SIG-M5 treated with dmso at 0.1 percent for 504 hours (cell line): ENCODE measurements around the gene PLA2G7.
"Not testable (repeated sequence)": the region's sequence is repeated elsewhere in the genome, so short reads cannot be mapped to it uniquely, and the experiment has no call there.

ENCODE experiments used
- DNase-seq: peaks from one replicate; lab custom pipeline; 2025; ENCODE audit not compliant: unreplicated experiment; lab: John Stamatoyannopoulos, UW

PLA2G7 gene

DNA sequence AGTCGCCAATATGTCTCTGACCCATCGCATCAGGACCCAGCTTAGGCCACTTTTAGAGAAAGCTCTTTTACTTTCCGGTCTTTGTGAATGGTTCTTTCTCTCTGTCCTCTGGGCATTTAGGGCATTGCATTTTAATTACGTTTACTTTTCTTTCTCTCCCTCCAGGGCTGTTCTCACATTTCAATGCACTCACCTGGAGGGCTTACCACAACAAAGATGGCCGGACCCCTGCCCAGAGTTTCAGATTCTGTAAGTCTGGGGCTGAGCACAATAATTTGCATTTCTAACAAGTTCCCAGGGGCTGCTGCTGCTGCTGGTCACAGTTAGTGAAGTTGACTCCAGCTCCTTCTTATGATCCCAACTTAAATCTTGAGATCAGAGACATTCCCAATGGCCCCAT, 14.6 kb upstream of the PLA2G7 start:
- no peak for DNase-seq

- no peak for DNase-seq
Observed at GRCh38 chr6:46748940-46749503, 13.8 kb upstream of the PLA2G7 start.

- DNase-seq = no peak
Observed at GRCh38 chr6:46746696-46747095, 11.5 kb upstream of the PLA2G7 start, which contains the start of gene ANKRD66. Gene ANKRD66 (plus strand): TSS chr6:46746933. CDS start chr6:46751949, 5,016 bp downstream.

DNA sequence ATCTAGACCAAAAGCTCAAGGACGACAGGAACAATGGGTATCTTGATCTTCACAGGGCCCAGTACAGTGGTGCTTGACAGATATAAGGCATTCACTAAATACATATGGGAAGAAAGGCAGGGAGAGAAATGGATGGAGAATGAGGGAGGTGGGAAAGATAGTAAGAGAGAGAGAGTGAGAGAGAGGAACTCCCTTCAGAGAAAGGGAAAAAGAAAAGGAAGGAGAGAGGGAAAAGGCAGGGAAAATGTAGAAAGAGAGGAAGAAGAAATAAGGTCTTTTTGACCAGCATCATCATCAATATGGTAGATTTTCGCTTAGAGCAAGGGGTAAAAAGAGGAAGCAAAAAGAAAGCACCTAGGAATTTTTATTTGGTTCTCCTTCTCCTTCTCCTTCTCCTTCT, 10.8 kb upstream of the PLA2G7 start:
- DNase-seq = no peak

DNA sequence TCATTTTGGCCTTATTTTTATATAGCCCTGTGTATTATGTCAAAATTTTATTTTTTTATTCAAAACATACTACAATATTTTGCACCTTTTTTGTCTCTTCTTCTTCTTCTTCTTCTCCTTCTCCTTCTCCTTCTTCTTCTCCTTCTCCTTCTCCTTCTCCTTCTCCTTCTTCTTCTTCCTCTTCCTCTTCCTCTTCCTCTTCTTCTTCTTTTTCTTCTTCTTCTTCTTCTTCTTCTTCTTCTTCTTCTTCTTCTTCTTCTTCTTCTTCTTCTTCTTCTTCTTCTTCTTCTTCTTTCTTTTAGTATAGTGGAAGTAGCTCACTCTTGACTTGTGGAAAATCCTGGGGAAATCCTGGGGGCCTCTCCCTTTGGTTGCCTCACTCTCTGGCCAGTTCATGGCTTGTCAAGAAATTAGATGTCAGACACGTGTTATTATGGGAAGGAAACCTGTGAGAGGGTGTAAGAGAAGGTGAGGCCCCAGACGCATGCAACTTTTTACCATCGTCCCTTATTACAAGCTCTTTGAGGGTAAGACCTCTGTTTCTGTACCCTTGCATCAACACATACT, 9.1 kb upstream of the PLA2G7 start:
- DNase-seq = not testable (repeated sequence)

DNA sequence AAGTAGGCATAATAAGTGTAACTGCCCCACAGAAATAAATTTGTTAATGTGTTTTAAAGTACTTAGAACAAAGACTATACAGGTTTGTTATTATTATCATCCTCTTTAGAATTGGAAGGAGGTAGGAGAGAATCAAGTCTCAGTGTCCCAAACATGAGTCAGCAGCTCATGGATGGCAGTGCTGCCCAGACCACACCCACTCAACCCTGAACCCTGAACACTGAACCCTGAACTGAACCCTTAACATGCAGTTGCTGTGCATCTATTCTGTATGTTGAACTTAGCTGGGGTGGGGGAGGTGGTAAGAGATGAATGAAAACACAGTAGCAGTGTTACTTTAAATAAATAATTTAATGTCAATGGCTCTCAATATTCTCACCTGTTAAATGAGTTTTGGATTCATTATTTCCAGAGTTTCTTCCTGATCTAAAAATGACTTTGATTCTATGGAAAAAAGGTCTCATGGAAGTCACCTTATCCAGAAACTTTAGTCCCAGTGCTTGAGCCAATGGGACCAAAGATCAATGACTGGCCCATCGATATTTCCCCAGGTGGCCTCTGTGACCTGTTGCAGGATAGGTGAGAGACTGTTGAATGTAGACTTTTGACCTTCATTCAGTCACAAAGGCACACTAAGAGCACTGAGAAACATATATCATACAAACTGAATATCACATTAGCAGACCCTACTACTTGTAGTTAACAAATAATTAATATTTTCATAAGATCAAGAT, 8.4 kb upstream of the PLA2G7 start:
- no peak for DNase-seq

- DNase-seq = no peak
Observed at GRCh38 chr6:46741910-46742309, 6.7 kb upstream of the PLA2G7 start.

- DNase-seq = no peak
Observed at GRCh38 chr6:46741482-46741881, 6.3 kb upstream of the PLA2G7 start.

DNA sequence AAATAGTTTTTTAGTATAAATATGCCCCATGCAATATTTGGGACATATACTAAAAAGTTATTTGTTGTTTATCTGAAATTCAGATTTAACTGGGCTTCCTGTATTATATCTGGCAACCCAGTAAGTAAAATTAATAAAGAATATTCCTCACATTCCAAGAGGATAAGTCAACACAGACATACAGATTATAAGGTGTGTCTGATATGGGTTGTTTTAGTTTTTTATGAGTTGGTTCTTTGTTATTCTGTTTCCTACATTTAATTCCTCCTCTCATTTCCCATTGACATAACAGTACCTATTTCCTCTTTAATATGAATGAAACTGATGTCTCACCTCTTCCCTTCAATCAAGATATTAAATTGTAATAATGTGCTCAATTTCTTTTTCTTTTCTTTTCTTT, 1.7 kb upstream of the PLA2G7 start:
- DNase-seq = no peak

DNA sequence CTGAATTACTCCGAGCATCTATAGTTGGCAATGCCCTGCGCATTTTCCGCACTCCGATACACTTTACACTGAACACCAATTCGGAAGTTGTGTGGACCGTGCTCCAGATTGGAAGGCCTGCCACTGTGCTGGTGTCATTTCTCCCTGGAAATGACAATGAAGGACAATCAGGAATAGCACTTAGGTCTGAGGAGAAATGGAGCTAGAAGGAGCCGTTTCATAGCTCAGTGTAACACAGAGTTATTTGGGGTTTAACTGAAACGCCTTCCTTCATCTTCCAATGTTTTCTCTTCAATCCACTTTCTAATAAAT, 501 bp upstream of the PLA2G7 start:
- DNase-seq = no peak

- DNase-seq = no peak
Observed at GRCh38 chr6:46733341-46733801, 1.8 kb downstream of the PLA2G7 start.

- DNase-seq = no peak
Observed at GRCh38 chr6:46730921-46731461, 4.2 kb downstream of the PLA2G7 start.

DNA sequence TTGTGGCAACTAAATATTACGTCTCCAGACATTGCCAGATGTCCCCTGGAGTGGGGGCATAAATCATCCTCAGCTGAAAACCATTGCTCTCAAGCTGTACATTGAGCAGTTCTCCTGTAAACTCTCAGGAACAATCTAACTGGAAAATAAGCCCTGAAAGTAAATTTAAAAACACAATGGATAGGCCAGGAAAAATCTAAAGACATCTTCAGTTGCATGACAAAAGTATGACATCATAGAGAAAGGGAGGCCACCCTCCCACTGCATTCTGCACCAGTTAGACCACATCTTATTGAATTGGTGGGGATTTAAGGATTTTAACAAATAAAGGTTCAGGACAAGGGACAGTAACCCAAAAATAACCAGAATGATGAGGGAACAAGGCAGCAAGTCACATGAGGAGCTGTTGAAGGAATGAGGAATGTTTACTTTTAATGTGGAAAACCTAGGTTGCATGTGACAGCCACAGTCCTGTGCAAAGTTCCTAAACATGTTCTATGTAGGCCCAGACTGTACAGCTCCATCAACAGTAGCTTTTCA, 5.3 kb downstream of the PLA2G7 start:
- no peak for DNase-seq

- DNase-seq = no peak
Observed at GRCh38 chr6:46720401-46720800, 14.8 kb downstream of the PLA2G7 start.

GRCh38 chr6:46719099-46719498, 16.1 kb downstream of the PLA2G7 start:
- DNase-seq = no peak

- no peak for DNase-seq
Observed at GRCh38 chr6:46715141-46715540, 20.0 kb downstream of the PLA2G7 start.

DNA sequence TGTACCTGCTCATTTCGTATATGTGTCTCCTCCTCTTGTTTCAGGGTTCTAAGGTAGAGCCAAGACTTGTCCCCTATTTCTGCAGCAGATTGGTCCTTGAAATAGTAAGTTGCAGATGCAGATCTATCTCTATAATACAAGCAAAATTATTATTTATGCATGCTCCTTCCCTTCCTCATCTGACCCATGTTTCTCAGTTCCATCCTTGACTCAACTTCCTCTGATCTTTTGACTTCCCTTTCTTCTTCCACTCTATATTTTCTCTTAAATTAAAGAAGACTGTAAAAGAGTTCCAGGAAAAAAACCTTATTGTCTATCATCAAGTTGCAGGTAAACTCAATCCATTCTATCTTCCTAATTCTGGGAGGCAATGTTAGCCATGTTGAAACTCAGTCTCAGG, 23.7 kb downstream of the PLA2G7 start:
- no peak for DNase-seq

- DNase-seq = no peak
Observed at GRCh38 chr6:46706464-46706863, 28.7 kb downstream of the PLA2G7 start.

DNA sequence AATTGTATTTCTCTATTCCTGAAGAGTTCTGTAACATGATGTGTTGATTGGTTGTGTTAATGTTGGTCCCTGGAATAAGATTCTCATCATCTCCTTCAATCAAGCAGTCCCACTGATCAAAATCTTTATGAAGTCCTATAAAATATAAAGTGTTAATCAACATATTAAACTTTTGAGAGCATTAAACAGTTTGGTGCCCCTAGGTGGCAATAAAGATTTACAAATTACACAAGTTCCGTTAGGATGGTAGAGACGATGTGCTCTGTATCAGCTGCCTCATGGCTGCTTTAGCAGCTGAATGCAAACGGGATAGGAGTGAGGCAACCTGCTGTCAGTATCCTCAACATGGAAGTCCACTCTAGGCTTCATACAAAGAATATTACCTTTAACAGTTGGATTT, 30.6 kb downstream of the PLA2G7 start:
- peak; percentile 39 for DNase-seq

DNA sequence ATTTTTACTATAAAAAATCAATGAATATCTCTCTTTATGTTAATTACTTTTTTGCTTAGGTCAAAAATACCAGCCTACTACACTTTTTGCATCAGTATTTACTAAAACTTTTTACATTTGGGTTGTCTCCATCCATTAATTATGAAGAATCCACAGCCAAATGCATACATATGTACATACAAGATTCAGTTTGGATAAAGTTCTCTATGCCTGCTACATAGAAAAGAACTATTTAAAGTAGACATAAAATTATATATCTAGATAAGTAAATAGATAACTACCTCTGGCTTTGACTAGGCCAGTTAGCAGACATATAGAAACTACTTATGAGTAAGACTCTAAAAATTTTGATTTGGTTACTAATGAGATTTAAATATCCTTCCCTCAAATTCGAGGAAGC, 35.2 kb downstream of the PLA2G7 start:
- DNase-seq = no peak

DNA sequence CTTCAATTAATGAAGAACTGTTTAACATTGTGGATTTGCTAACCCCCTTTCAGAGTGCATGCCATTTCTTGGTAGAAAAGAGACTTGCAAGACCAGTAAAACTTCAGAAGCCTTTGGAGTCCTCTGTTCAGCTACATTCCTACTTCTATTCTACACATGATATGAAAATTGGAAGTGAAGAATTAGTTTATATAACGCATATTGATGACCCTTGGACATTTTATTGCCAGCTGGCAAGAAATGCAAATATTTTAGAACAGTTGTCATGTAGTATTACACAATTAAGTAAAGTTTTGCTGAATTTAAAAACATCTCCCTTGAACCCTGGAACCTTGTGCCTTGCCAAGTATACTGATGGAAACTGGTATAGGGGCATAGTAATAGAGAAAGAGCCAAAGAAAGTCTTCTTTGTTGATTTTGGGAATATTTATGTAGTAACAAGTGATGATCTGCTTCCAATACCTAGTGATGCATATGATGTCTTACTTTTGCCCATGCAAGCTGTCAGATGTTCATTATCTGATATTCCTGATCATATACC, 44.2 kb downstream of the PLA2G7 start:
- DNase-seq = no peak
